Right hindlimb (tissue), 1 donor: ENCODE results near the gene GSTO2.

Experiments used
- DNase-seq: peaks from one replicate; pipeline ENCODE4 v3.0.0-alpha.2; 2018

GSTO2 gene

GRCh38 chr10:104309980-104310978, 41.3 kb downstream of the GSTO2 start:
- DNase-seq: no peak

- no peak for DNase-seq
Measured at GRCh38 chr10:104311184-104311720, 42.3 kb downstream of the GSTO2 start.

DNA sequence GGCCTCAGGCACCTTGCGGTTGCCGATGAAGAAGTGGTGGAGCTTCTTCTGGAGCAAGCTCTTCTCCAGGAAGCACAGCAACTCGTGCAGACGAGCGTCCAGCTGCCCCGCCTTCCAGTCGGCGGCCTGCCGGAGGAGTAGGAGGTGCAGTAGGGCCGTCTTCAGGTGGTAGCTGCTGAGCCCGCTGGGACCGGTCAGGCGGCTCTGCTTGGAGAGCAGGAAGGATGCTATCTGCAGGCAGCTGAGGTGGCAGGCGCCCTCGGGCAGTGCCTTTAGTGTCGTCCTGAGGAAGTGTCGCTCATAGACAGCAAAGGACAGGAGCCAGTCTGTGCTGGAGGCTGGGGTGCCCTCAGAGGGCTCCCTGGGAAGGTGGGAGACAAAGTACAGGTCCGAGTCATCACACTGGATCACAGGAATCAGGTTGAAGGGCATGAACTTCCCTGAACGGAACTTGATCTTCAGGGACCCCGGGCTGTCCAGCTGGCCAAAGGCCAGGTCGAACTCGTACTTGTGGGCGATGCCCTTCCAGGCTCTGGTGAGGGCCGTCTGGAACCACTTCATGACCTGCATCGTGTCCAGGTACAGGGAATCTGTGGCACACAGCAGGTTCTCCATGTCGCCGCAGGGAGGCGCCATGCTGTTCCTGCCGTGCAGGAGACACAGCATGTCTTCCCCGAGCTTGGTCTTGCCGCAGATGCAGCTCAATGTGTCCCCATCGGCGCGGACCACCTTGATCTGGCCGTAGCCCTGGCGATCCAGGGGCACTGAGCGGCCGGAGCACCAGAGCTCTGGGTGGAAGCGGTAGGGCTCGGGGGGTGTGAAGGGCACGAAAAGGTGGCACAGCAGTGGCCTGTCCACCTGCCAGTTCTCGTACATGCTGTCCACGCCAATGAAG, 45.9 kb downstream of the GSTO2 start:
- DNase-seq: peak; percentile 18

GRCh38 chr10:104315486-104315921, 46.5 kb downstream of the GSTO2 start:
- DNase-seq: peak; percentile 12

- DNase-seq: peak; percentile 11
Measured at GRCh38 chr10:104316321-104317099, 47.5 kb downstream of the GSTO2 start.

- DNase-seq: peak; percentile 66
Measured at GRCh38 chr10:104317269-104317710, 48.3 kb downstream of the GSTO2 start.

- DNase-seq: peak; percentile 67
Measured at GRCh38 chr10:104317726-104318299, 48.8 kb downstream of the GSTO2 start.

DNA sequence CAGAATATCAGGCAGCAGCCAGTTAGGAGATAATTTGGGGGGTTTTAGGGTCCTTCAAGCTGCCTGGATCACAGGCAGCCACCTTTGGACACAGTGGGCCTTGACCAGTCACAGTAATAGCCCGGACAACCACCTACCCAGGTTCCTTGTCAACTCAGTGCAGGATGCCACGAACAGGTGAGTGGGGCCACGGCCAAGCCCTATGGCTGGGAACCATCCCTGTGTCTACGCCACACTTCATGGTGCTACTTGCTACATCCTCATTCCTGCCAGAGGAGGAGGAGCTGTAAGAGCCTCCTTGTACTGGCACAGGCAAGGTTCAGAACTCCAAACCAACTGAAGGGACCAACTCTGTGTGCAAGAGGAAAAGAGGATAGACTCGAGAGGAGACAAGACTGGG, 49.3 kb downstream of the GSTO2 start:
- peak; percentile 12 for DNase-seq

GRCh38 chr10:104318810-104319741, 50.1 kb downstream of the GSTO2 start:
- peak; percentile 12 for DNase-seq

- peak; percentile 21 for DNase-seq
Measured at GRCh38 chr10:104321226-104321625, 52.2 kb downstream of the GSTO2 start.

DNA sequence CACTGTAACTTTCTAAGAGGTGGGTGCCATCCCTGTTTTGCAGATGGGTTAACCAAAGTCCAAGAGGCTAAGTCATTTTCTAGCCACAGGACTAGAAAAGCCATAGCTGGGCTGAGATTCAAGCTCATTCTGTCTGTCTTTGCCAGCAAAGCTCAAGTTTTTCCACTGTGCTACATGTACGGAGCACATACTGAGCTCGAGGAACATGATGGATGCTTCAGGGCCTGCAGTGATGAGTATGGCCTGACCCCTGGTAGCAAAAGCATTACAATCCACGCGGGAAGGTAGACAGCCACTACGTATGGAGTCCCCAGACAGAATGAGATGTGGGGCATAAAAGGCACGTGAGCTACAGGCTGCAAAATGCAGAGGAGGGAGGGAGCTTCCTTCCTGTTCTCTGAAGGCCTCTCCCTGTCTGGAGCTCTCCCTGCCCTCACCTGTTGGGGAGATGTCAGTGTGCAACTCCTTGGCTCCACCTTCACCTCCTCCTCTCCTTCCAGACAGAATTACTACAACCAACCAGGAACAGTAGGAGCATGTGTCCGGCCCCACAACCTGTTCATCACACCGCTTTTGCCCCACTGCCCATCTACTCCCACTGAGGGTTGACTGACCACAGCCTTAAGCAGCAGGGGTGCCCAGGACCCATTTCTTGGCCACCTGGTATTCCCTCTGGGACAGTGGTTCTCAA, 52.9 kb downstream of the GSTO2 start:
- no peak for DNase-seq

DNA sequence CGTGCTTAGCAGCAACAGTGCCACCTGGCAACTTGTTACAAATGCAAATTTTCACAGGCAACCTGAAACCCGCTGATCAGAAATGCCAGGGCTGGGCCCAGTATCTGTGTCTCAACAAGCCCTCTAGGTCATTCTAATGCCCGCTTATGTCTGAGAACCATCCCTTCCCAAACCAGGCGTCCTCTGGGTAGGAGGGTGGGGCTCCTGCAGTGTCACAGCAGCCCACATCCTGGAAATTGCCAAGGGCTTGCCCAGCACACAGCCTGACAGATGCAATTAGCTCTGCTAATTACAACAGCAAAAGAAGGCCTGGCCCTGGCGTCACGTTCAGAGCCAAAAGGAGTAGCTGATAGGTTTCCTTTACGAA, 53.4 kb downstream of the GSTO2 start:
- peak; percentile 45 for DNase-seq

DNA sequence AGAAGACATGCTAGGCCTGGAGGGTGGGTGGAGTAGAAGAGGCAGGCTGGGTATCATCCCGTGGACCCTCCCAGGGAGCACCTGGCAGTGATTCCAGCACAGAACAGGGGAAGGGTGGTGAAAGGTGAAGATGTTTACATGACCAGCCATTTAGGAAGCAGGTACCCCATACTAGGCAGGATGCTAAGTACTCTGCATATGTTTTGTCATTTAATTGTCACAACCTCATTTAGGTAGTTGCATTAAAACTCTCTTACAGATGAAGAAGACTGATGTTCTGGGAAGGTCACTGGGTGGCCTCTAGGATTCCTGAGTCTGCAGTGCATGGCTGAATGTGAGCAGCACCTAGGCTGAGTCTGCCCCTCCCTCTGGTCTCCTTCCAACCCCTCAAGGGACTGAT, 54.1 kb downstream of the GSTO2 start:
- DNase-seq: no peak

DNA sequence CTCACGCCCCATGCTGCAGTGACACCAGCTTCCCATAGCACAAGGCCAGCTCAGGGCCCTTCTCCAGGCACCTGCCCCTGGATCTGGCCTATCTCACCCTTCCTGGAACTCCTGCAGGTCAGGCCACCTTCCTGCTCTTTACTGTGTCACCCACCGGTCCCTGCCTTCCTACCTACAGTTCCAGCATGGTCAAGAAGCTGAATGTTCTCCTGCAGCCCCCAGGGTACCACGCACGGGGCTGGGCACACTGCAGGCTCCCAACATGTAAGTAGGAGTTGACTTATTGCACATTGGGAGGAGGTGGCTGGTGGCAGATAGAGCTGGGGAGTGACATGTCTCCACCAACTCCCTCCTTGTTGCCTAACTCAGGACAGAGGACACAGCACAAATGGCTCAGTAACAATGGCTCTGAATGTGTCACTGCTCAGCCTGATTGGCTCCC, 54.8 kb downstream of the GSTO2 start:
- DNase-seq: peak; percentile 7

DNA sequence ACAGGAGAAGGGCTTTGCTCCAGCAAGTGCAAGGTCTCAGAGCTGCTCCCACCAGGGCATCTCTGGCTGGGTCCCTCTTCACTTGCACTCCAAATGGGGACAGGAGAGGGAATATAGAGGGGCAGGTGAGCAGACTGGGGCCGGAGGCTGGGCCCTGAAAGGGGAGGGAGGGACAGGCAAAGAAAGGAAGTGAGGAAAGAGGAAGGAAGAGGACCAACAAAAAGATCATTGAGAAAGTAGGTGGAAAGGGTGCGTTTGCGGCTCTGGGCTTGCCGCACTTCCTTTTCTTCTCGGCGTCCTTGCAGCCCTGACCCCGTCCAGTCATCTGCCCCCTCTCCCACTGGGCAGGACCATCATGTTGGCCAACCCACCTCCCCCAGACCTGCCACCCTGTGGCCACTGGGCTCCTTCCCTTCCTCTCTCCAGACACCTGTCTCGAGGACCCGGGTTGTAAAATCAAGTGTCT, 55.3 kb downstream of the GSTO2 start:
- peak; percentile 27 for DNase-seq

GRCh38 chr10:104324931-104325330, 55.9 kb downstream of the GSTO2 start:
- DNase-seq: peak; percentile 9

GRCh38 chr10:104325436-104326435, 56.8 kb downstream of the GSTO2 start:
- DNase-seq: peak; percentile 30

- DNase-seq: no peak
Measured at GRCh38 chr10:104326991-104327610, 58.1 kb downstream of the GSTO2 start.
